HG03439 (cell line): Measurements from ENCODE around the gene FMO5.
"Not testable (repeated sequence)": the region's sequence is repeated elsewhere in the genome, so short reads cannot be mapped to it uniquely, and the experiment has no call there.

Experiments
- ATAC-seq: cut with Tn5 transposase; IDR thresholded peaks from one replicate; pipeline ENCODE4 v1.9.1; 2021; ENCODE audit warnings: mild to moderate bottlenecking, moderate library complexity; ENCODE audit not compliant: unreplicated experiment

The FMO5 gene

GRCh38 chr1:147240131-147240721, 15.1 kb upstream of the FMO5 start:
- not testable (repeated sequence) for ATAC-seq

- ATAC-seq = no peak
These were observed 14.0 kb upstream of the FMO5 start for GRCh38 chr1:147238925-147239820.

DNA sequence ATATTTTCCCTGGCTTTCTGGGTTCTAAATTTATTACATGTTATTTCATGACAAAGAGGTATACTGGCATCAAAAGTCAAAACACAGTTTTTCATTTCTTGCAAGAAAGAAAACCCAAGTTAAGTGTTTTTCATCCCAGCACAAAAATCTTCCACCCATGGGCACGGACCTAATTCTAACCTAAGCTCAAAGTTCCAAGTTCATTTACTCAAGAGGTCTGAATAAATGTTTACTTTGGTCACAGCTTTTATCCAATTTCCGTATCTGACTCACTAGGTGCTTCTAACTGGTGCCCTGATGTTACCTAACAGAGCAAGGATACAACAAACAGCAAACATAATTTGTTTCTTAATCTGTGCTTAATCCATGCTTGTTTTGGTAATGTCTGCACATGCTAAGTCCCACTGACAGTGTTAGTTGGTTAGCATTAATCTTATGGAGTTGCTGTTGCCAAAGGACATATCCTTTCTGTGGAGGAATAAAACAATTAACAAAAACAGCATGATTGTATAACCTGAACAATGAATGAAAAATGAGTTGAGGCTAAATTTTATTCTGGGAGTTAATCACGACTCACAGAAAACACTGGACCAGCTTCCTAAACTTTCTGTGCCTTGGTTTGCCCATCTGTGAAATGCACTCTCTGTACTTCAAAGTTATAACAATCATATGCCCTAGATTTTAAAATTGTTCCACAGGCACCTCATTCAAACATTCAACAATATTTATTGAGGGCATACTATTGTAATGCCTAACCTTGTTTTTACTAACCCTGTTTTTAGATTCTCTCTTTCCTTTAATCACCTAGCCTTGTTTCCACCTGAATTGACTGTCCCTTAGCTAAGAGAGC, 13.1 kb upstream of the FMO5 start:
- ATAC-seq = no peak

GRCh38 chr1:147236959-147237791, 12.0 kb upstream of the FMO5 start:
- ATAC-seq = no peak

DNA sequence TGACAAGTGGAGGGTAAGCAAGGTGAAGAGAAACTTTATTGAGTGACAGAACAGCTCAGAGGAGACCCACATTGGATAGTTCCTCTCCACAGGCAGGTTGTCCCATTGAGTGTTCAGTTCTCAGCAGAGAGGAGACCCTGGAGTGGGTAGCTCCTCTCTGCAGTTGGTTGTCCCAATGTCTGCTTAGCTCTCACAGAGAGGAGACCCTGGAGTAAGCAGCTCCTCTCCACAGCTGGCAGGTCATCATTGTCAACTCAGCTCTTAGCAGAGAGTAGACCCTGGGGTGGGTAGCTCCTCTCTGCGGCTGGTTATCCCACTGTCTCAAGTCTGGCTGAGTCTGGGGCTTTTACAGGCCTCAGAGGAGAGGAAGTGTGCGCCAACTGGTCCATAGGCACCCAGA, 11.3 kb upstream of the FMO5 start:
- no peak for ATAC-seq

DNA sequence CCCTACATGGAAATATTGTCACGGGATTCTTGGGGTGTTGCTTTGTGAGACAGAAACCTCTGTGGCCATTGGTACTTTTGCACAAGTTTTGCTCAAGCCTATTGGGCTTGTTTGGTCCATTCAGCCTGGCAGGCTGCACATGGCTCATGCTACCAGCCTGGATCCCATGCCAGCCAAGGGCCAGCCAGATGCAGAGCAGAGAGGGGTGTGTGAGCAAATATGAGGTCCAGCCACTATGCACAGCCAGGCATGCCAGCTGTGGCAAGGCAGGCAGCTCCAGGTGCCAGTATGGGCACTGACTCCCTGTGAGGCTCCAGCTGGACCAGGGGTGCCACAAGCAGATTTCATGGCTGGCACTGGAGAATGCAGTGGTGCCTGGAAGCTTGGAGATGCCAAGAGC, 10.7 kb upstream of the FMO5 start:
- no peak for ATAC-seq

GRCh38 chr1:147233903-147234302, 8.8 kb upstream of the FMO5 start:
- ATAC-seq = not testable (repeated sequence)

GRCh38 chr1:147231032-147231431, 5.9 kb upstream of the FMO5 start:
- ATAC-seq = not testable (repeated sequence)

DNA sequence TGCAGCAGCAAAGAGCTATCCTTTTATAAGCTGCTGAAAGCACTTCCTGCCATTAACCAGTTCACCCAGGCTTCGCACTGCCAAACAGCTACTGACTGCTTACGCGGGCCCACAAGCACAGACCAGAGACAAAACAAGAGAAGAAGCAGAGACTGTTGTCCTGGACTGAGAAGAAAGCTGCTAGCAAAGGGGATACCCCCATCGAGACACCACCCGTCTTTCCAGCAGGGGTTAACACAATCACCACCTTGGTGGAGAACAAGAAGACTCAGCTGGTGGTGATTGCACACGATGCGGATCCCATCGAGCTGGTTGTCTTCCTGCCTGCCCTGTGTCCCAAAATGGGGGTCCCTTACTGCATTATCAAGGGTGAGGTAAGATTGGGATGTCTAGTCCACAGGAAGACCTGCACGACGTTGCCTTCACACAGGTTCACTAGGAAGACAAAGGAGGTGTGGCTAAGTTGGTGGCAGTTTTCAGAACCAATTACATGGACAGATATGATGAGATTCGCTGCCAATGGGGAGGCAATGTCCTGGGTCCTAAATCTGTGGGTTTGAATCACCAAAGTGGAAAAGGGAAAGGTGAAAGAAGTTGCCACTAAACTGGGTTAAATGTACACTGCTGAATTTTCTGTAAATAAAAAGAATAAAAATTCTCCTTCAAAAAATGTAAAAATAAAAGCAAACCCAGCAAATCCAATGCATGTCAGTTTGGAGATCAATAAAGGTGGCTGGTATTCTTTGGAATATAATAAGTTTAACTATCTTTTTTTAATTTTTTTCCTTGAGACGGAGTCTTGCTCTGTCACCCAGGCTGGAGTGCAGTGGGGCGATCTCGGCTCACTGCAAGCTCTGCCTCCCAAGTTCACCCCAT, 1.2 kb downstream of the FMO5 start:
- ATAC-seq = no peak

DNA sequence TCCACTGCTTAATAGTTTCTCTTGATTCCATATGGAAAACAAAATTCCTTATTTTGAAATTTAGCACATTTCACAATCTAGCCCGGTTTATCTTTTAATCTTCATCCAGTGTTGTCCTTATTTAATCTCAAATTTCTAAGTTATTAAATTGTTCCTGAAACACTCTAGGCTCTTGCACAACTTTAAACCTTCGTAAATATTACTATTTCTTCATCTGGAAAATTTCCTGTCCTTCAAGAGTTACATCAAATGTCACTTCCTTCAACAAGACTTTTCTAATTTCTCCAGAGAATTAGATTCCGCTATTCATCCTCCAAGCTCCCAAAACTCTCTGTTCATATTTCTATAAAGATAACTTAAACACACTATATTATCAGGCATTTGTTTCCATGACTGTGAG, 6.5 kb downstream of the FMO5 start:
- ATAC-seq = no peak

GRCh38 chr1:147217141-147217540, 8.0 kb downstream of the FMO5 start:
- no peak for ATAC-seq

DNA sequence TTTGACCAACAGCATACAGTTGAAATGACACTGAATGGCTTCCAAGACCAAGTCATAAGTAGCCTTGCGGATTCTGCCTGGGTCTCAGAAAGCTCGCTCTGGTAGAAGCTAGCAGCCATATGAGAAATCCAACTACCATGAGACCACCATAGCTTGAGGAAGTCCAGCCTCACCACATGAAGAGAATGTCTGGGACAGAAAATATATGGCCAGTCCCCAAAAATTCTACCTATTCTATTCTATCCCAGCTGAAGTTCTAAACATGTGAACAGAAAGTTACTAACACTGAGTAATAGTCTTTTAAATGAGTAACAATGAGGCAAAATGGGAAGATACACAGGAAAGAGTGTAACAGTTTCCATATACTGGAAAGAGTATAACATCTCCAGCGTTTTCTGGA, 9.0 kb downstream of the FMO5 start:
- no peak for ATAC-seq

GRCh38 chr1:147215540-147215916, 9.6 kb downstream of the FMO5 start:
- ATAC-seq = no peak

GRCh38 chr1:147214842-147215539, 10.1 kb downstream of the FMO5 start:
- no peak for ATAC-seq

- ATAC-seq = no peak
These were observed 10.8 kb downstream of the FMO5 start for GRCh38 chr1:147214325-147214724.

DNA sequence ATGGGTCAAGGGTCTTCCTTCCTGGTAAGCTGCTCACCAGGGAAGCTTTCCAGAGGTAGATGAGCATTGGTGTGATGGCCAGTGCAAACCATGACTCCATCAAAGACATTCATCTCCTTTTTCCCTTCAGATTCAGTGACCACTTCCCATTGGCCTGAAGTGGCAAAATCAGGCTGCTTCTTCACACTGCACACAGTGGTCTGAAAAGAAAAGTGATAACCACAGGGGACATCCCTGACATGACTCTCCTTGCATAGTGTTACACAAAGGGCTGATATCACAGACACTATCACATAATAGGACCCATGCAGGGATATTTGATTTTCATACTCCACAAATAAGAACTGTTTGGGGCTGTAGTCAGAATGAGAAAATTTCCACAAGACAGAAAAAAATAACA, 11.9 kb downstream of the FMO5 start:
- ATAC-seq = no peak

DNA sequence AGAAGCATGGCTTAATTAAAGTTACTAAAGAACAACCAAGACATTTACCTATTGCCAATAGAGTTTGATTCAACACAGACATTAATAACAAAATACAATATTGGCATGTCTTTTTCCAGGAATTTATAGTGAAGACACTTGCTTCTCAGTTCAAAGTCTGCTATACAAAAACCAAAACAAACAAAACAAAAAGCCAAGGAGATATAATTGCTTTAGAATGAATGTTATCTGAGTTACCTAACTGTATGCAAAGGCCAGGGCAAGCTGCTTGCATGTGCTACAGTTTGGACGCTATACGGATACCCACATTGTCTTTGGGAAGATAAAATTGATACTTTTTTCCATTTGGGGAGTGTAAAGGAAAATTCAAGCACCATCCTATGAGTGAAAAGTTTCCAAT, 13.6 kb downstream of the FMO5 start:
- no peak for ATAC-seq

- ATAC-seq = no peak
These were observed 14.2 kb downstream of the FMO5 start for GRCh38 chr1:147210987-147211386.
